Bronchial epithelial cell (primary cell): ENCODE measurements around the gene RBM18. TPM values are rescaled to one million over a fixed set of nuclear protein-coding genes. Genes with fewer than 3 reads are reported as not detected.

Source experiments
- DNase-seq: peaks from one replicate; pipeline ENCODE4 v3.0.0-alpha.2; 2010; ENCODE audit warnings: low read depth
- FAIRE-seq: peaks from 2 replicates; lab custom pipeline; 2011; peaks lifted over from hg19 to GRCh38; lab: Jason Lieb, UNC
- H3K27me3 ChIP-seq: 2 replicates; pipeline ENCODE4 v1.5.1; 2011; ENCODE audit warnings: low read length; ENCODE audit not compliant: control insufficient read depth, insufficient read depth
- H3K36me3 ChIP-seq: 2 replicates; pipeline ENCODE4 v1.5.1; 2011; ENCODE audit warnings: low read length; ENCODE audit not compliant: control insufficient read depth, insufficient read depth
- H3K4me3 ChIP-seq: 2 replicates; pipeline ENCODE4 v1.5.1; 2011; ENCODE audit warnings: mild to moderate bottlenecking, low read depth, low read length, control low read depth
- CTCF ChIP-seq: IDR thresholded peaks from 2 replicates; pipeline ENCODE4 v1.5.1; 2011; ENCODE audit warnings: mild to moderate bottlenecking, moderate library complexity, low read length, control low read depth, inconsistent platforms; ENCODE audit not compliant: insufficient read depth, severe bottlenecking
- total RNA-seq: library from RNA; depleted of rRNA; stranded (reverse); fragments of >200 nt; gene quantifications from 2 replicates; pipeline ENCODE4 v1.2.1, GENCODE V29; 2014

RBM18 gene
- total RNA-seq, 1 donor from 2014 or later: 8.4 TPM

DNA sequence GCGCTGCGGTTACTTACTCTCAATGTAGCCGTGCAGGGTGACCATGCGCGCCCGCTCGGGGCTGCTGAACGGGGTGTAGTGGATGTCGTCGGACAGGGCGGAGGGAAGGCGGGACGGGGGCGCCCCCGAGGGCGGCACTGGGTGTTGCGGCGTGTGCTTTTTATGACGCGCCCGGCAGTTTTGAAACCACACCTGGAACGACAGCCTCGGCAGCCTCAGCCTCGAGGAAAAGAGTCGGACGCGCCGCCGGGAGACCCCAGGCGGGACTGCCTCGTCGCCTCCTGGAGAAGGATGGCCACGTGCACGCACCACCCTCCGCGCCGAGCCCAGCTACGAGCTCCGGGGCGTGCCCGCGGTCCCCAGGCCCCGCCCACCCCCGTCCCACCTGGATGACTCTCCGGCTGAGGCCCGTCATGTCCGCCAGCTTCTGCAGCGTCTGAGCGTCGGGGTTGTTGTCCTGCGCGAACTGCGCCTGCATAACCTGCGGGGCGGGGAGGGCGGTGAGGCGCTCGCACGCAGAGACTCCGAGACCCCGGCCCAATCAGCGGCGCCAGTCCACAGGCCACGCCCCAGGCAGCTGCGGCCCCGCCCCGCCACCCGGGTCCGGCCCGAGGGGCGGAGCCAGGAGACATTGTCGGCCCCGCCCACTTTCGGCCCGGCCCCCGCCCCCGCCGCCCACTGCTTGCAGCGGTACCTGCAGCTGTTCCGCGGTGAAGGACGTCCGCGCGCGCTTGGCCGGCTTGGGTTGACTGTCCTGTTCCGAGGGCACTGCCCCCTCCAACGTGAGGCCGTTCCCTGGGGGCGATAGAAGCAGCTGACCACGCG lies 50.8 kb downstream of the RBM18 start:
- FAIRE-seq (no peak), DNase-seq (peak; percentile 67)
- Histone ChIP-seq H3K27me3 (peaks cover 31% of the 10 kb centered on the region), H3K36me3 (no peaks in the 10 kb centered on the region), H3K4me3 (peak overlapping the region; percentile 42)
- no peak for TF ChIP-seq CTCF

- peaks cover 24% of the 10 kb centered on the region for H3K27me3 ChIP-seq
- no peaks in the 10 kb centered on the region for H3K36me3 ChIP-seq
- H3K4me3 ChIP-seq: peak overlapping the region; percentile 42
- FAIRE-seq (no peak), DNase-seq (no peak)
- TF ChIP-seq CTCF: no peak
These were observed 51.5 kb downstream of the RBM18 start for GRCh38 chr9:122213102-122213588.

DNA sequence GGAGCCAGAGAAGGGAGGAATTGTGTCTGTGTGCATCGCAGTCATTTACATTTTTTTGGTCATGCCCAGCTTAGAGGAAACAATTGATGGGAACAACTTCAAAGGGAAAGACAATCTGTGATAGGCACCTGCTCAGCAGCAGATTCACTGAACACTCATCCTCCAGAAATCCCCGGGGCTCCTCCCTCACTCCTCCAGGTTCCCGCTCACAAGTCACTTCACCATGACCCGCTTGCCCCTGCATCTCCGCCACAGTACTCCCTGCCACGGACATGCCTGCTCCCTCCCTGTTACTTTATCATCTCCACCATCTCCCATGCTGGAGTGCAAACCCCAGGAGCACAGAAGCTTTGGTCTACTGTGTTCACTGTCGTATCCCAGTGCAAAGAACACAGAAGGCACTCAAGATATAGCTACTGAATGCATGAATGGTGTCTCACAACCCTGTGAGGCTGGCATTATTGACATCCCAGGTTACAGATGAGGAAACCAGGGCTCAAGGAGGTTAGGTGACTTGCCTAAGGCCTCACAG lies 52.1 kb downstream of the RBM18 start:
- FAIRE-seq (no peak), DNase-seq (no peak)
- Histone ChIP-seq H3K4me3 (no peak overlapping the region), H3K36me3 (no peaks in the 10 kb centered on the region), H3K27me3 (peaks cover 24% of the 10 kb centered on the region)
- no peak for TF ChIP-seq CTCF

DNA sequence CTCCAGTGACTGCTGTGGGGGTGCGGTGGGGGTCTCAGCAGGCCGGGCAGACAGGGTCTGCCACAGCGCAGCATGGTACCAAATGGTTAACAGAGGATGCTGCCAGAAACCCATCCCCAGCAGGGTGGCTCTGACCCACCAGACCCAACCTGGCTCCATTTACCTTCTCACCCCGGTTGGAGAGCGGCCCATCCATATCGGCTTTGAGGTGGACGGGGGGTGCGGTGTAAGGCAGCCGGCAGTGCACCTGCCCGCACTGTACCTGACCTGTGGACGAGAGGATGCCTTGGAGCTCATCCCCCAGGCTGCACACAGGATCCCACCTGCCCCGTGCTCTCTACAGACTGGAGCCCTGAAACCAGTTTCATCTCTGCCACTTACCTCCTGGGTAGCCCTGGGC lies 55.2 kb downstream of the RBM18 start:
- Histone ChIP-seq H3K27me3 (peaks cover 15% of the 10 kb centered on the region), H3K4me3 (no peak overlapping the region), H3K36me3 (no peaks in the 10 kb centered on the region)
- no peak for DNase-seq
- TF ChIP-seq CTCF: no peak
- no peak for FAIRE-seq

- no peaks in the 10 kb centered on the region for H3K36me3 ChIP-seq
- FAIRE-seq (peak; percentile 32), DNase-seq (no peak)
- TF ChIP-seq CTCF: no peak
- H3K27me3 ChIP-seq: peaks cover 2% of the 10 kb centered on the region
- H3K4me3 ChIP-seq: no peak overlapping the region
These were observed 57.5 kb downstream of the RBM18 start for GRCh38 chr9:122207096-122207495.
